H1 (cell line): ENCODE results near the gene IP6K1. TPM values are rescaled to one million over a fixed set of nuclear protein-coding genes. Genes with fewer than 3 reads are reported as not detected.
"Not testable (repeated sequence)": the region's sequence is repeated elsewhere in the genome, so short reads cannot be mapped to it uniquely, and the experiment has no call there.

Experiments used
- CTCF ChIA-PET: fragments of 300-600 bp; sonication (Branson Sonifier 250); formaldehyde crosslinking; loops from one replicate; lab custom pipeline; 2021; ENCODE audit not compliant: partially characterized antibody; lab: Charles Lee
- POLR2A ChIA-PET: fragments of 300-600 bp; sonication (Branson Sonifier 250); formaldehyde crosslinking; loops from one replicate; lab custom pipeline; 2021; ENCODE audit warnings: inconsistent platforms; ENCODE audit not compliant: partially characterized antibody; lab: Charles Lee
- DNase-seq, 2 experiments: peaks; one replicate each; pipeline versions ENCODE4 v3.0.0 to v3.0.0-alpha.2; 2010 to 2022; ENCODE audit warnings: low spot score in 2 of 2, low read depth in 1 of 2, mixed read lengths in 1 of 2
- FAIRE-seq: peaks from 2 replicates; lab custom pipeline; 2011; peaks lifted over from hg19 to GRCh38; lab: Jason Lieb, UNC
- H2AFZ ChIP-seq: 2 replicates; pipeline ENCODE4 v1.8.1; 2012; ENCODE audit warnings: low read length, inconsistent platforms
- H2AK5ac ChIP-seq: 2 replicates; pipeline ENCODE4 v1.6.1; 2013; ENCODE audit warnings: low read depth, low read length
- H2BK120ac ChIP-seq: replicated peaks from 2 replicates; pipeline ENCODE3; 2013; ENCODE audit warnings: low read depth, low read length, inconsistent platforms
- H2BK12ac ChIP-seq: 2 replicates; pipeline ENCODE4 v1.6.1; 2013; ENCODE audit warnings: low read depth, low read length
- H2BK15ac ChIP-seq: 2 replicates; pipeline ENCODE4 v1.6.1; 2013; ENCODE audit warnings: low read length
- H2BK20ac ChIP-seq: 2 replicates; pipeline ENCODE4 v1.6.1; 2013; ENCODE audit warnings: low read length
- H2BK5ac ChIP-seq: 2 replicates; pipeline ENCODE4 v1.6.1; 2013; ENCODE audit warnings: low read depth, low read length
- H3K14ac ChIP-seq: 2 replicates; pipeline ENCODE4 v1.6.1; 2013; ENCODE audit warnings: inconsistent platforms; ENCODE audit not compliant: insufficient read length
- H3K18ac ChIP-seq: 2 replicates; pipeline ENCODE4 v1.6.1; 2013; ENCODE audit warnings: low read length; ENCODE audit errors: extremely low read depth
- H3K23ac ChIP-seq: 2 replicates; pipeline ENCODE4 v1.6.1; 2013; ENCODE audit warnings: inconsistent platforms; ENCODE audit not compliant: insufficient read length
- H3K23me2 ChIP-seq: 2 replicates; pipeline ENCODE4 v1.6.1; 2013; ENCODE audit warnings: low read depth, low read length
- H3K27ac ChIP-seq: 2 replicates; pipeline ENCODE4 v1.6.1; 2011; ENCODE audit warnings: low read depth, low read length, inconsistent platforms
- H3K27me3 ChIP-seq, 4 experiments: replicated peaks in 1 of 4; 1 replicate in 1 of 4; 2 replicates in 3 of 4; pipeline versions ENCODE4 v1.6.1 to v1.8.1; 2011 to 2013; ENCODE audit warnings: low read length in 3 of 4, mild to moderate bottlenecking in 3 of 4, inconsistent platforms in 2 of 4, mixed read lengths in 2 of 4, moderate library complexity in 1 of 4; ENCODE audit not compliant: control insufficient read depth in 3 of 4, insufficient read depth in 3 of 4; ENCODE audit errors: extremely low read depth in 1 of 4
- H3K36me3 ChIP-seq, 4 experiments: 2 replicates each; pipeline versions ENCODE4 v1.6.1 to v1.8.1; 2011 to 2013; ENCODE audit warnings: mild to moderate bottlenecking in 4 of 4, low read length in 3 of 4, moderate library complexity in 2 of 4, control low read depth in 1 of 4, inconsistent platforms in 1 of 4; ENCODE audit not compliant: insufficient read depth in 4 of 4, control insufficient read depth in 2 of 4
- H3K4ac ChIP-seq: replicated peaks from 2 replicates; pipeline ENCODE3; 2013; ENCODE audit warnings: low read length, low read depth, mixed read lengths, inconsistent platforms; ENCODE audit not compliant: insufficient read length
- H3K4me1 ChIP-seq, 4 experiments: replicated peaks in 1 of 4; 1 replicate in 1 of 4; 2 replicates in 3 of 4; pipeline versions ENCODE4 v1.6.1 to v1.8.1; 2011 to 2013; ENCODE audit warnings: low read length in 3 of 4, inconsistent platforms in 2 of 4, mixed read lengths in 1 of 4; ENCODE audit not compliant: insufficient read depth in 4 of 4, control insufficient read depth in 3 of 4
- H3K4me2 ChIP-seq, 2 experiments: 2 replicates each; pipeline versions ENCODE4 v1.6.1 to v1.8.1; 2011 to 2013; ENCODE audit warnings: low read depth in 2 of 2, low read length in 2 of 2, control low read depth in 1 of 2, inconsistent platforms in 1 of 2, mild to moderate bottlenecking in 1 of 2; ENCODE audit not compliant: insufficient read depth in 1 of 2
- H3K4me3 ChIP-seq, 4 experiments: fragments of 200-600, 300-600 bp in 1 of 4; sonication (generic), shearing (Covaris generic), sonication (Bioruptor Twin) in 1 of 4; 2 replicates each; pipeline versions ENCODE4 v1.5.1 to v1.8.1; 2011 to 2016; ENCODE audit warnings: low read length in 4 of 4, low read depth in 3 of 4, control low read depth in 2 of 4, inconsistent platforms in 2 of 4, mild to moderate bottlenecking in 2 of 4, mixed read lengths in 1 of 4, moderate library complexity in 1 of 4; ENCODE audit not compliant: insufficient read depth in 2 of 4; ENCODE audit errors: extremely low read depth in 1 of 4
- H3K56ac ChIP-seq: replicated peaks from 2 replicates; pipeline ENCODE3; 2013; ENCODE audit warnings: low read depth, mild to moderate bottlenecking, mixed read lengths, low read length, inconsistent platforms; ENCODE audit not compliant: insufficient read length
- H3K79me1 ChIP-seq: 2 replicates; pipeline ENCODE4 v1.6.1; 2013; ENCODE audit warnings: low read depth, low read length, control low read depth
- H3K79me2 ChIP-seq, 2 experiments: 2 replicates each; pipeline versions ENCODE4 v1.6.1 to v1.8.1; 2012 to 2013; ENCODE audit warnings: low read length in 2 of 2, mild to moderate bottlenecking in 2 of 2, inconsistent platforms in 1 of 2; ENCODE audit not compliant: insufficient read depth in 2 of 2, control insufficient read depth in 1 of 2
- H3K9ac ChIP-seq, 4 experiments: replicated peaks in 1 of 4; 1 replicate in 1 of 4; 2 replicates in 3 of 4; pipeline versions ENCODE4 v1.6.1 to v1.8.1; 2011 to 2013; ENCODE audit warnings: low read depth in 3 of 4, low read length in 3 of 4, control low read depth in 2 of 4, mild to moderate bottlenecking in 2 of 4, moderate library complexity in 2 of 4, inconsistent platforms in 1 of 4; ENCODE audit errors: extremely low read depth in 1 of 4
- H3K9me3 ChIP-seq, 2 experiments: 2 replicates each; pipeline versions ENCODE4 v1.6.1 to v1.8.1; 2012 to 2013; ENCODE audit warnings: mild to moderate bottlenecking in 2 of 2, moderate library complexity in 2 of 2, control low read depth in 1 of 2, inconsistent platforms in 1 of 2, low read depth in 1 of 2, low read length in 1 of 2, mixed read lengths in 1 of 2; ENCODE audit not compliant: insufficient read depth in 2 of 2
- H4K20me1 ChIP-seq, 2 experiments: replicated peaks in 1 of 2; 2 replicates each; pipeline versions ENCODE3 to v1.8.1; 2011 to 2013; ENCODE audit warnings: inconsistent platforms in 2 of 2, low read length in 2 of 2, mild to moderate bottlenecking in 1 of 2; ENCODE audit not compliant: insufficient read depth in 2 of 2, control insufficient read depth in 1 of 2
- H4K5ac ChIP-seq: 2 replicates; pipeline ENCODE4 v1.6.1; 2013; ENCODE audit warnings: low read length, low read depth, mixed read lengths, inconsistent platforms; ENCODE audit not compliant: insufficient read length
- H4K8ac ChIP-seq: 2 replicates; pipeline ENCODE4 v1.8.0; 2013; ENCODE audit warnings: mild to moderate bottlenecking, moderate library complexity, low read length, inconsistent platforms; ENCODE audit not compliant: insufficient read depth; ENCODE audit errors: extremely low read depth
- H4K91ac ChIP-seq: replicated peaks from 2 replicates; pipeline ENCODE3; 2013; ENCODE audit warnings: low read length, mixed read lengths, inconsistent platforms; ENCODE audit not compliant: insufficient read length
- POLR2A ChIP-seq, 2 experiments: IDR thresholded peaks; 1 replicate in 1 of 2; 2 replicates in 1 of 2; pipeline ENCODE4 v1.6.1; 2011; ENCODE audit warnings: low read depth in 2 of 2, low read length in 2 of 2, mild to moderate bottlenecking in 2 of 2; ENCODE audit errors: control extremely low read depth in 1 of 2
- WGBS, 2 experiments: shearing (Covaris generic) in 1 of 2; methylation state at CpG; one replicate each; pipeline versions ENCODE4 v1.1.6 to v1.1.7; 2013 to 2015; ENCODE audit warnings: low lambda C conversion rate in 2 of 2, mixed read lengths in 2 of 2, inconsistent platforms in 1 of 2, low coverage in 1 of 2, missing lambda C conversion rate in 1 of 2; ENCODE audit not compliant: insufficient replicate concordance in 2 of 2, insufficient coverage in 1 of 2, insufficient read length in 1 of 2; ENCODE audit errors: extremely low coverage in 1 of 2, missing lambda C conversion rate in 1 of 2; 5-methylcytosine and 5-hydroxymethylcytosine counted together
- polyA plus RNA-seq, 7 experiments: library from polyadenylated mRNA; depleted of rRNA in 3 of 7; stranded (reverse) in 5 of 7; unstranded in 2 of 7; fragments of >200 nt in 5 of 7; fragments of 200-250 nt in 2 of 7; gene quantifications; 1 replicate in 5 of 7; 2 replicates in 1 of 7; 4 replicates in 1 of 7; pipeline versions ENCODE4 v1.2.1 to v1.2.3, GENCODE V29; 2011 to 2013; ENCODE audit warnings: missing spikeins in 2 of 7, mixed read lengths in 2 of 7
- total RNA-seq: library from RNA; stranded (reverse); fragmentation: NEBNext Ultra II Directional; extraction: Animal tissue kit (Norgen Biotek cat#: 25700); gene quantifications from 2 replicates; pipeline ENCODE4 v1.2.1, GENCODE V29; 2021

The IP6K1 gene
- total and polyA plus RNA-seq, 2 of the 8 experiments (the other 6 are each of a cell fraction or from before 2014, with no cell fraction given) = 31.5 to 35.2 TPM

DNA sequence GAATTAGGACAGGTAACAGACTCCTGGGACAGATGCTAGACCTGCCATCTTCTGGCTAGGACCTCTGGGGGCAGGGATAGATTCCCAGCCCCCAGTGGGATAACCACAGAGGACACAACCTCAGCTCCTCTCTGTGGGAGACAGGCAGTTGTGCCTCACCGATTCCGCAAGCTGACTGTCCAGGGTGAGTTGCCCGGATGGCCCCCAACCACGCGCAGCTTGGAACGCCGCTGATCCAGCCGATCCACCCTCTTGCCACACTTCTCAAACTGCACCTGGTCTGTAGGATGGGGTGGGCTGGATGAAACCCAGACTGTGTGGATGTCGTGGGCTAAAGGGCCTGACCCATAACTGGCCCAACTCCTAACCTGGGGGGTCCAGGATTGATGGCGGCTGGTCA lies 101.2 kb downstream of the IP6K1 start:
- H3K9me3 ChIP-seq, H2AK5ac ChIP-seq, H3K4me1 ChIP-seq, H3K79me1 ChIP-seq, H3K79me2 ChIP-seq, H2BK20ac ChIP-seq, H3K27me3 ChIP-seq, FAIRE-seq, H2BK12ac ChIP-seq, CTCF ChIA-PET, H3K14ac ChIP-seq, H2BK120ac ChIP-seq, H3K56ac ChIP-seq, H2BK15ac ChIP-seq, H2AFZ ChIP-seq, H4K8ac ChIP-seq, H3K27ac ChIP-seq, H3K4ac ChIP-seq, DNase-seq, H3K9ac ChIP-seq, H4K91ac ChIP-seq, H4K5ac ChIP-seq, H3K18ac ChIP-seq, H3K23ac ChIP-seq, H2BK5ac ChIP-seq: not testable (repeated sequence)
- Histone ChIP-seq H3K36me3 (peaks cover 19 to 38% (median 34%) of the 10 kb centered on the region in 4 experiments), H4K20me1 (peaks cover 0 to 10% of the 10 kb centered on the region in 2 experiments), H3K23me2 (peaks cover 14% of the 10 kb centered on the region), H3K4me3 (0 out of 8 replicates have a peak overlapping the region, but pooled peaks of 1 of the 4 experiments have one; percentile 74), H3K4me2 (peak overlapping the region; percentile 77 to 99; a peak in 1 of 4 replicates)
- POLR2A ChIA-PET = interaction anchor here (0.8 kb wide), 1 partner anchor 23 kb away, joined by 3 read pairs; no protein-coding TSS in a partner anchor
- 80% methylated on average over 6 of the region's 10 CpGs; no CpG with 5 or more reads in 1 of the 2 experiments for WGBS, 2 experiments
- 0 out of 3 replicates have a peak, but pooled peaks of 1 of the 2 experiments have one; percentile 4 for TF ChIP-seq POLR2A (IDR thresholded peaks at IDR 0.05; ENCODE audit: control extremely low read depth in 1 of 2, low read depth in 2 of 2, low read length in 2 of 2)

DNA sequence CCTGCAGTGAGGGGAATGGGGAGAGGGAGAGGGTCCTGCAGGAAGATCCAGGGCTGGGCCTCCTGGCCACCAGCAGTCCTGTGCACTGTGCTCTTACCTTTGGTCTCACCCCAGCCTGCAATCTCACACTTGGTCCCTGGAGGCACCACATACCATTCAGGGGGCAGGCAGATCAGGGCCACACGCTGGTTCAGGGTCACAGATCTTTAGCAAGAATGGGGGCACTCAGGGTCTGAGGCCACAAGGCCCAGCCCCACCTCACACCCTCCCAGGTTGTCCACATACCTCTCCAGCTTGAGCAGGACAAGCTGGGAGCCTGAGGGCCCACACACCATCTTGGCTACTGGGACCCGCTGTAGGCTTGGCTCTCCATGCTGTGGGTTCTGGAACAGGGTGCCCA lies 101.9 kb downstream of the IP6K1 start:
- H3K18ac ChIP-seq, H4K5ac ChIP-seq, H3K14ac ChIP-seq, H2BK12ac ChIP-seq, H2AK5ac ChIP-seq, H2AFZ ChIP-seq, H3K4me3 ChIP-seq, H3K79me1 ChIP-seq, H2BK120ac ChIP-seq, H3K79me2 ChIP-seq, H3K4me1 ChIP-seq, H3K9me3 ChIP-seq, DNase-seq, H2BK5ac ChIP-seq, H3K27ac ChIP-seq, H2BK15ac ChIP-seq, H4K91ac ChIP-seq, H2BK20ac ChIP-seq, H3K27me3 ChIP-seq, H3K56ac ChIP-seq, H3K4me2 ChIP-seq, H4K8ac ChIP-seq, H3K23ac ChIP-seq, H3K4ac ChIP-seq, CTCF ChIA-PET, FAIRE-seq, H3K9ac ChIP-seq: not testable (repeated sequence)
- Histone ChIP-seq H3K36me3 (peaks cover 21 to 44% (median 40%) of the 10 kb centered on the region in 4 experiments), H3K23me2 (peaks cover 11% of the 10 kb centered on the region), H4K20me1 (peaks cover 0 to 10% of the 10 kb centered on the region in 2 experiments)
- 90% methylated on average over 2 of the region's 2 CpGs; no CpG with 5 or more reads in 1 of the 2 experiments for WGBS, 2 experiments
- POLR2A ChIA-PET = interaction anchor here (0.8 kb wide), 1 partner anchor 23 kb away, joined by 3 read pairs; no protein-coding TSS in a partner anchor
